Fibroblast of the aortic adventitia (primary cell): Measurements from ENCODE around the gene SIGLEC6. TPM values are rescaled to one million over a fixed set of nuclear protein-coding genes. Genes with fewer than 3 reads are reported as not detected.

Experiments
- DNase-seq: peaks from one replicate; pipeline ENCODE4 v3.0.0-alpha.2; 2010; ENCODE audit warnings: low read depth
- H3K4me3 ChIP-seq: 2 replicates; pipeline ENCODE4 v1.5.1; 2011; ENCODE audit warnings: low read depth, mild to moderate bottlenecking, control low read depth, low read length, moderate library complexity
- CTCF ChIP-seq: IDR thresholded peaks from 2 replicates; pipeline ENCODE4 v1.5.1; 2011; ENCODE audit warnings: mild to moderate bottlenecking, low read length, control low read depth, inconsistent platforms; ENCODE audit not compliant: insufficient read depth
- total RNA-seq: library from RNA; depleted of rRNA; stranded (reverse); fragments of >200 nt; gene quantifications from 2 replicates; pipeline ENCODE4 v1.2.3, GENCODE V29; 2012; ENCODE audit warnings: low replicate concordance

SIGLEC6 gene
- total RNA-seq, 1 donor, result not detected

- no peak for DNase-seq
- H3K4me3 ChIP-seq, result no peak overlapping the region
- no peak for TF ChIP-seq CTCF
Observed at GRCh38 chr19:51544038-51544437, 12.6 kb upstream of the SIGLEC6 start.

- no peak for DNase-seq
- no peak for TF ChIP-seq CTCF
Observed at GRCh38 chr19:51542699-51543098, 11.2 kb upstream of the SIGLEC6 start.

GRCh38 chr19:51541458-51542357 lies 10.2 kb upstream of the SIGLEC6 start:
- no peak for TF ChIP-seq CTCF
- H3K4me3 ChIP-seq, result no peak overlapping the region

More at GRCh38 chr19:51542699-51543098, 11.2 kb upstream of the SIGLEC6 start:
- H3K4me3 ChIP-seq, result no peak overlapping the region

GRCh38 chr19:51539821-51540366 lies 8.4 kb upstream of the SIGLEC6 start:
- H3K4me3 ChIP-seq, result no peak overlapping the region
- DNase-seq, result no peak
- no peak for TF ChIP-seq CTCF

More at GRCh38 chr19:51541458-51542357, 10.2 kb upstream of the SIGLEC6 start:
- DNase-seq, result no peak

- DNase-seq, result no peak
- TF ChIP-seq CTCF, result no peak
Observed at GRCh38 chr19:51535535-51535934, 4.1 kb upstream of the SIGLEC6 start.

GRCh38 chr19:51530616-51531015 lies 854 bp downstream of the SIGLEC6 start:
- no peak for DNase-seq
- no peak overlapping the region for H3K4me3 ChIP-seq
- no peak for TF ChIP-seq CTCF

More at GRCh38 chr19:51535535-51535934, 4.1 kb upstream of the SIGLEC6 start:
- H3K4me3 ChIP-seq, result no peak overlapping the region
